Right atrium auricular region (tissue), 2 donors: Measurements from ENCODE around the gene ANKRD30BL. TPM values are rescaled to one million over a fixed set of nuclear protein-coding genes. Genes with fewer than 3 reads are reported as not detected.
A peak's percentile ranks its signal among the peaks of the same experiment; 100 is the strongest.
"Not testable (repeated sequence)": the region's sequence is repeated elsewhere in the genome, so short reads cannot be mapped to it uniquely, and the experiment has no call there.

Source experiments
- DNase-seq: peaks from one replicate; pipeline ENCODE4 v3.0.0-alpha.2; 2019; ENCODE audit warnings: low spot score
- H3K27ac ChIP-seq, 2 donors: fragments of 200-600 bp; sonication (generic); 1 replicate in 1 of 2; 2 replicates in 1 of 2; pipeline ENCODE4 v1.5.1; 2016 to 2019
- H3K27me3 ChIP-seq, 2 donors: fragments of 200-600 bp; sonication (generic); one replicate each; pipeline versions ENCODE4 v1.5.1 to v1.6.0; 2017 to 2019
- H3K36me3 ChIP-seq: fragments of 200-600 bp; sonication (generic); one replicate; pipeline ENCODE4 v1.5.1; 2016
- H3K4me1 ChIP-seq, 2 donors: fragments of 200-600 bp; sonication (generic); one replicate each; pipeline versions ENCODE4 v1.5.1 to v1.6.0; 2017 to 2019
- H3K4me3 ChIP-seq, 2 donors: fragments of 200-600 bp; sonication (generic); 1 replicate in 1 of 2; 2 replicates in 1 of 2; pipeline ENCODE4 v1.5.1; 2017 to 2019; ENCODE audit warnings: mild to moderate bottlenecking in 1 of 2, moderate library complexity in 1 of 2
- H3K9me3 ChIP-seq, 2 donors: fragments of 200-600 bp; sonication (generic); one replicate each; pipeline ENCODE4 v1.5.1; 2019
- total RNA-seq, 2 donors: library from RNA; depleted of rRNA; stranded (reverse); fragments of >200 nt; gene quantifications; one replicate each; pipeline ENCODE4 v1.1.0, GENCODE V29; 2016
- TF ChIP-seq, protein P1 (sequence below), 2 donors: fragments of 200-600 bp; sonication (generic); IDR thresholded peaks; one replicate each; pipeline ENCODE4 v1.5.1; 2019; ENCODE audit warnings: antibody characterized with exemption in 2 of 2

The ANKRD30BL gene, protein sequence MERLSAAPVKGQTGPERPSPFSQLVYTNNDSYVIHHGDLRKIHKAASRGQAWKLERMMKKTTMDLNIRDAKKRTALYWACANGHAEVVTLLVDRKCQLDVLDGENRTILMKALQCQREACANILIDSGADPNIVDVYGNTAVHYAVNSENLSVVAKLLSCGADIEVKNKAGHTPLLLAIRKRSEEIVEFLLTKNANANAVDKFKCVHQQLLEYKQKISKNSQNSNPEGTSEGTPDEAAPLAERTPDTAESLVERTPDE
- total RNA-seq = not detected

DNA sequence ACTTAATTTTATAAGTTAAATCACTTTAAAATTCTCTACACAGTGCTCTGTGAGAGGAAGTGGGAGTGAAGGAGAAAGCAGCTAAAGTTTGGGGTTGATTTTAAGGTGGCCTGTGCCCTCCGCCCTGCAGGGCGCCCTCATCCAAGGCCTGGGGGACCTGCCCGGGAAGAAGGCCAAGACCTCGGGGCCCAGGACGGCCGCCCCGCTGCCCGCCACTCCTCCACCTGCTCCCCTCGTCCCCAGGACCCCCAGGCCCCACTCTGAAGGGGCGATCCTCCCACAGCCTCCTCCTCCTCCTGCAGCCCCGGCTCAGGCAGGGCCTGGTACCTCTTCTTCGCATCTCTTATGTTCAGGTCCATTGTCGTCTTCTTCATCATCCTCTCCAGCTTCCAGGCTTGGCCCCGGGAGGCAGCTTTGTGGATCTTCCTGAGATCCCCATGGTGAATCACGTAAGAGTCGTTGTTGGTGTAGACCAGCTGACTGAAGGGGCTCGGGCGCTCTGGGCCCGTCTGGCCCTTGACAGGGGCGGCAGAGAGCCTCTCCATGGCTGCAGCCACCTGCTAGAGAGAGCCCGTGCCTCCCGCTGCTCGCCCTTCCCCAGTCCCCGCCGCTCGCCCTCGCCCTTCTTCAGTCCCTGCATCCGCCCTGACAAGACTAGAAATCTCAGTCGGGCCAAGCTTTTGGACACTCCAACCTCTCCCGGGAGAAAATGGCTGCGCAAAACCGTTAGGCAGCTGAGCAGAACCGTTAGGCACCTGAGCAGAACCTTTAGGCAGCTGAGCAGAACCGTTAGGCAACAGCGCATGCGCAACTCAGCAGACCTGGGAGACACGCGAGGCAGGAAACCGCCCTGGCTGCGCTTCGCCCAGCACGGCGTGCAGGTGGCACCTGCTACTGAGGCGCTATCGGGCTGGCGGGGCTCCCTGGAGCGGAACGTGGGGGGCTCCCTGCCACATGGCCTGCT lies at the start of gene ANKRD30BL:
TSS of gene ANKRD30BL (minus strand) at position 792 of the 964 bp plus-strand sequence. CDS start at position 545, 247 bp downstream.
- H3K9me3 ChIP-seq, H3K36me3 ChIP-seq, H3K27ac ChIP-seq, DNase-seq, H3K27me3 ChIP-seq, H3K4me1 ChIP-seq, H3K4me3 ChIP-seq: not testable (repeated sequence)

DNA sequence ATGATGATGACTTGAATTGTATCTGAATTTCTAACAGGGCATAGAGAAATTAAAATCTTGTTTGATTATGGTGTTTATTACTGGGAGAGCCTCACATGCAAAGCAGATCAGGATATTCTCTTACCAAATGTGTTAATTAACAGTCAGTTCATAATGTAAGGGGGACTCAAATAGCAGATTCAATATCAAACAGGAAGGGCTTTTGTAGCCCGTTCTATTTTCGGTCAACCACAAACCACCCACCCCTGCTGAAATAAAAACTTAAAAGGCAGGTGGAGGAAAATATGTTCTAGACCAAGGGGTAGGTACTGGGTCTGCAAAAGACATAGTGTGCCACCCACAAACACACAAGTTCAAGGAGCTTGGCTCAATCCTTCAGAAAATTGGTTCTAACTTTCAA lies 41.1 kb upstream of the ANKRD30BL start:
- not testable (repeated sequence) for H3K36me3 ChIP-seq, H3K4me1 ChIP-seq, H3K9me3 ChIP-seq, H3K27me3 ChIP-seq, H3K27ac ChIP-seq, DNase-seq, H3K4me3 ChIP-seq

DNA sequence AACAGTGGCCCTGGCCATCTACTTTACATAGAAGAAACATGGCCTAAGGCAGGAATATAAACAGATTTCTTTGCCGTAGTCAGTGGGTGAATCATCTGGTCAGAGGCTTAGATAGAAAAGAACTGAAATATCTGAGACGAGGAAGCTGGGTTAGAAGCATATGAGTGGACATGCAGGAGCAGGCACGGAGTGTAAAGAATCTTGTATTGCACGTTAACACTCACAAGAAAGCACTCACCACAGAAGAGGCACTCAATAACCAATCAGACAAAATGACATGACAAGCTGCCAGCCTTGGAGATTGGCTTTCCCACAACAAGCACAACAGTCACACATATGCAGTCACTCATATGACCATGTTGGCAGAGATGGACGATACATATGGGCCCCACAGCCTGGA lies 31.1 kb upstream of the ANKRD30BL start:
- H3K4me1 ChIP-seq, H3K36me3 ChIP-seq, H3K27me3 ChIP-seq, H3K4me3 ChIP-seq, H3K9me3 ChIP-seq, H3K27ac ChIP-seq, DNase-seq: not testable (repeated sequence)

DNA sequence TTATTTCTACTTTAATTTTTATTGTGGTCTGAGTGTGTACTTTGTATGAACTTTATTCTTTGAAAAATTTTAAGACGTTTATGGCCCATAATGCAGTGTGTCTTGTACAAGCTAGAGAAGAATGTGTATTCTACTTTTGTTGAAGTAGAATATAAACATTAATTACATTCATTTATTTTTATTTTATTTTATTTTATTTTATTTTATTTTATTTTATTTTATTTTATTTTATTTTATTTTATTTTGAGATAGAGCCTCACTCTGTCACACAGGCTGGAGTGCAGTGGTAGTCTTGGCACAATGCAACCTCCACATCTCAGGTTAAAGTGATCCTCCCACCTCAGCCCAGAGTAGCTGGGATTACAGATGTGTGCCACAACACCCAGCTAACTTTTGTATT lies 5.3 kb upstream of the ANKRD30BL start:
- not testable (repeated sequence) for DNase-seq, H3K9me3 ChIP-seq, H3K4me1 ChIP-seq, H3K27ac ChIP-seq, H3K4me3 ChIP-seq, H3K36me3 ChIP-seq, H3K27me3 ChIP-seq

DNA sequence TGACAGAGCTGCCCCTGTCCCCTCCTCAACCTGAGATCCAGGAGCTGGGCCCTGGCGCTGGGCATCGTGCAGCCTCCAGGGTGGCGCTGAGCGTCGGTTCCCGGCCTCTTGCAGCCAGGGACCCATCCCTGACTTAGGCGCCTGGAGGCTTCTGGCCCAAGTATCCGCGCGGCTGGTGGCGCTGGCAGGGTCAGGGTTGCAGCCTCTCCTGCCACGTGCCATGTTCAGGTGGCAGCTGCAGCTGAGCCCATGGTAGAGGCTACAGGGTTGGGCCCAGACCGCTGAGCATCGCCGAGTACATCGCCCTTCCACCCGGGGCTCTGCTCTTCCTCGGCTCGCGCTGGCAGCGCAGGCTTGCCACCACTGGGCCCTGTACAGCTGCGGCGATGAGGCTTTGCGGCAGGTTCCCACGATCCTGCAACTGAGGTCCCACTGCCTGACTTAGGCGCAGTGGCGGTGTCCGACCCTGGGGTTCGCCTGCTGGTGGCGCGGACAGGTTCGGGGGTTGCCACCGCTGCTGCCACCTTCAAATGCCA lies 441 bp upstream of the ANKRD30BL start:
- H3K27ac ChIP-seq, H3K27me3 ChIP-seq, H3K4me3 ChIP-seq, H3K36me3 ChIP-seq, DNase-seq, H3K4me1 ChIP-seq, H3K9me3 ChIP-seq: not testable (repeated sequence)

DNA sequence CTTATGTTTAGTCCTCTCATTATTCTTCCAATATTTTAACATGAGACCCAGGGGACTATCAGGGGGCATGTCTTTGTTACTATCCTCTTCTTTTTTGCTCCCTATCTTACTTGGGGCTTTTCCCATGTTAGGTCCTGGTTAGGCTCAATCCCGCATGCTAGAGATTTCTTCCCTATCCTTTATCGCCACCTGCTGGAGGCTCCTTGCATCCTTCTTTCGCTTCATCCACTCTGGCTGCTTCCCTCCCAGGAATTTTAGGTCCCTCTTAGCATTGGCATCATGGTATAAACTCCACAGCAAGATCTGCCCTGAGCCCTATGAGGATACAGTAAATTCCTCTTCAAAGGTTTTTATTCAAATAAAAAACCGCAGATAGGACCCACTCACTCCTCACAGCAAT lies 15.0 kb downstream of the ANKRD30BL start:
- H3K4me3 ChIP-seq, H3K4me1 ChIP-seq, H3K36me3 ChIP-seq, H3K27ac ChIP-seq, DNase-seq, H3K9me3 ChIP-seq, H3K27me3 ChIP-seq: not testable (repeated sequence)
- TF ChIP-seq, protein P1, sequence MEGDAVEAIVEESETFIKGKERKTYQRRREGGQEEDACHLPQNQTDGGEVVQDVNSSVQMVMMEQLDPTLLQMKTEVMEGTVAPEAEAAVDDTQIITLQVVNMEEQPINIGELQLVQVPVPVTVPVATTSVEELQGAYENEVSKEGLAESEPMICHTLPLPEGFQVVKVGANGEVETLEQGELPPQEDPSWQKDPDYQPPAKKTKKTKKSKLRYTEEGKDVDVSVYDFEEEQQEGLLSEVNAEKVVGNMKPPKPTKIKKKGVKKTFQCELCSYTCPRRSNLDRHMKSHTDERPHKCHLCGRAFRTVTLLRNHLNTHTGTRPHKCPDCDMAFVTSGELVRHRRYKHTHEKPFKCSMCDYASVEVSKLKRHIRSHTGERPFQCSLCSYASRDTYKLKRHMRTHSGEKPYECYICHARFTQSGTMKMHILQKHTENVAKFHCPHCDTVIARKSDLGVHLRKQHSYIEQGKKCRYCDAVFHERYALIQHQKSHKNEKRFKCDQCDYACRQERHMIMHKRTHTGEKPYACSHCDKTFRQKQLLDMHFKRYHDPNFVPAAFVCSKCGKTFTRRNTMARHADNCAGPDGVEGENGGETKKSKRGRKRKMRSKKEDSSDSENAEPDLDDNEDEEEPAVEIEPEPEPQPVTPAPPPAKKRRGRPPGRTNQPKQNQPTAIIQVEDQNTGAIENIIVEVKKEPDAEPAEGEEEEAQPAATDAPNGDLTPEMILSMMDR (IDR thresholded peaks at IDR 0.05) = peak; percentile 42 to 68
